Adrenal gland (tissue), 5 donors: ENCODE results near the gene YWHAQ.

Experiments
- CTCF ChIP-seq, 6 experiments: fragments of 450-650 bp in 4 of 6; fragments of 200-600 bp in 2 of 6; sonication (generic) in 1 of 6; IDR thresholded peaks; 1 replicate in 5 of 6; 2 replicates in 1 of 6; pipeline versions ENCODE4 v1.5.1 to v1.8.0; 2016 to 2021; ENCODE audit warnings: antibody characterized with exemption in 6 of 6, mild to moderate bottlenecking in 2 of 6, moderate library complexity in 1 of 6
- POLR2A ChIP-seq, 2 donors: fragments of 450-650 bp; IDR thresholded peaks; one replicate each; pipeline ENCODE4 v1.6.1; 2017; ENCODE audit warnings: antibody characterized with exemption in 2 of 2, mild to moderate bottlenecking in 2 of 2, moderate library complexity in 1 of 2
- donor health status: DM: no; HTN: no; CAD: no.

GRCh38 chr2:9539531-9539930 lies 91.3 kb downstream of the YWHAQ start:
- TF ChIP-seq CTCF (IDR thresholded peaks at IDR 0.05) (no peak), POLR2A (IDR thresholded peaks at IDR 0.05) (no peak)
